AG09319 (cell line): ENCODE results near the gene SAT1.

ENCODE experiments used
- DNase-seq: peaks from one replicate; pipeline ENCODE4 v3.0.0-alpha.2; 2010; ENCODE audit warnings: low read depth; ENCODE audit errors: extremely low read depth
- TF ChIP-seq, protein P1 (sequence below): IDR thresholded peaks from 2 replicates; pipeline ENCODE4 v1.5.1; 2011; ENCODE audit warnings: low read depth, mild to moderate bottlenecking, inconsistent platforms, low read length, moderate library complexity

SAT1 gene

DNA sequence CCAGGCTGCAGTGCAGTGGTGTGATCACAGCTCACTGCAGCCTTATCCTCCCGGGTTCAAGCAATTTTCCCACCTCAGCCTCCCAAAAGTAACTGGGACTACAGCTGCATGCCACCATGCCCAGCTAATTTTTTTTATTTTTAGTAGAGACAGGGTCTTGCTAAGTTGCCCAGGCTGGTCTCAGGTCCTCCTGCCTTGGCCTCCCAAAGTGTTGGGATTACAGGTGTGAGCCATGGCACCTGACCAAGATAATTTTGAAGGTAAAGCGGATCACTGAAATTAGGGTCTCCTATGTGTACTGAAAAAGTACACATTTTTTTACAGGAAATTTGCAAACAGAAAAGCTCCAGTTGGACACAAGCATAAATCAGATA lies 4.8 kb downstream of the SAT1 start:
- no peak for DNase-seq
- TF ChIP-seq, protein P1, sequence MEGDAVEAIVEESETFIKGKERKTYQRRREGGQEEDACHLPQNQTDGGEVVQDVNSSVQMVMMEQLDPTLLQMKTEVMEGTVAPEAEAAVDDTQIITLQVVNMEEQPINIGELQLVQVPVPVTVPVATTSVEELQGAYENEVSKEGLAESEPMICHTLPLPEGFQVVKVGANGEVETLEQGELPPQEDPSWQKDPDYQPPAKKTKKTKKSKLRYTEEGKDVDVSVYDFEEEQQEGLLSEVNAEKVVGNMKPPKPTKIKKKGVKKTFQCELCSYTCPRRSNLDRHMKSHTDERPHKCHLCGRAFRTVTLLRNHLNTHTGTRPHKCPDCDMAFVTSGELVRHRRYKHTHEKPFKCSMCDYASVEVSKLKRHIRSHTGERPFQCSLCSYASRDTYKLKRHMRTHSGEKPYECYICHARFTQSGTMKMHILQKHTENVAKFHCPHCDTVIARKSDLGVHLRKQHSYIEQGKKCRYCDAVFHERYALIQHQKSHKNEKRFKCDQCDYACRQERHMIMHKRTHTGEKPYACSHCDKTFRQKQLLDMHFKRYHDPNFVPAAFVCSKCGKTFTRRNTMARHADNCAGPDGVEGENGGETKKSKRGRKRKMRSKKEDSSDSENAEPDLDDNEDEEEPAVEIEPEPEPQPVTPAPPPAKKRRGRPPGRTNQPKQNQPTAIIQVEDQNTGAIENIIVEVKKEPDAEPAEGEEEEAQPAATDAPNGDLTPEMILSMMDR: no peak

GRCh38 chrX:23788521-23788920 lies 5.5 kb downstream of the SAT1 start:
- TF ChIP-seq, protein P1: no peak
- DNase-seq: no peak

DNA sequence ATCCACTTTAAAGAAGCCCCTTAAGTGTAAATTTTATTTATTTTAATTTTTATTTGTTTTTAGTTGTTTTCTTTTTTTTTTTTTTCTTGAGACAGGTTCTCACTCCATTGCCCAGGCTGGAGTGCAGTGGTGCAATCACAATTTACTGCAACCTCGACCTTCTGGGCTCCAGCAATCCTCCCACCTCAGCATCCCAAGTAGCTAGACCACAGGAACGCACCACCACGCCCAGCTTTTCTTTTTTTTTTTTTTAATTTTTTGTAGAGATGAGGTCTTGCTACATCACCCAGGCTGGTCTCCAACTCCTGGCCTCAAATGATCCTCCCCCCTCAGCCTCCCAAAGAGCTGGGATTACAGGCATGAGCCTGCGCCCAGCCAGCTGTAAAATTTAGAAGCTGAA lies 6.0 kb downstream of the SAT1 start:
- TF ChIP-seq, protein P1: no peak
- DNase-seq: no peak

- TF ChIP-seq, protein P1: no peak
- no peak for DNase-seq
These were observed 6.6 kb downstream of the SAT1 start for GRCh38 chrX:23789386-23790154.

GRCh38 chrX:23790155-23790497 lies 7.2 kb downstream of the SAT1 start:
- TF ChIP-seq, protein P1: no peak
- no peak for DNase-seq

DNA sequence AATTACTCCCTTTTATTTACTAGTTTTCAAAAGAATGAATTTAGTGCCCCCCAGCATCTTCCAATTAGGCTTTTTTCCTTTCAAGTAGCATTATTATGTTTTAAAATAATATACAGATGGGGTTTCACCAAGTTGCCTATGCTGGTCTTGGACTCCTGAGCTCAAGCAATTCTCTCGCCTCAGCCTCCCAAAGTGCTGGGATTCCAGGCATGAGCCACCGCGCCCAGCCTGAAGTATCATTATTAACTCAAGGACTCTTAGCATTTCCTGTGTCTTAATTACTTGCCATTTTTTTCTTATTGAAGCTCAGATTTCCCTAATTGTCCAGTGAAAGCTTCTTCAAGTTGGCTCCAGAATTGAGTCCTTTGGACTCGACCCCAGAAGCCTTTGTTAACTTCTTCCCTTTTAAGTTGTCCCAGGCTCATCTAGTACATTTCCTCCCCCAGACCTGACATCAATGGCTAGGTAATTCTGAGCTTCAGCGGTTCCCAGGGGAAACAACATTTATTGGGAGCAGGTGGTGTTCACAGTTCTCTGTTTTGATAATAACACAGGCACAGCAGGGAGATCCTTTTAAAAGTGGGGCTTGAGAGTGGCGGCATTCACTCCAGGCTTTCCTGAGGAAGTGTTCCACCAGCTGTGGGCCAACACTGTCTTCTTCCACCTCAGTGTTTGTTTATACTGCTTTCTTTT lies 10.0 kb downstream of the SAT1 start:
- DNase-seq: no peak
- TF ChIP-seq, protein P1: no peak

DNA sequence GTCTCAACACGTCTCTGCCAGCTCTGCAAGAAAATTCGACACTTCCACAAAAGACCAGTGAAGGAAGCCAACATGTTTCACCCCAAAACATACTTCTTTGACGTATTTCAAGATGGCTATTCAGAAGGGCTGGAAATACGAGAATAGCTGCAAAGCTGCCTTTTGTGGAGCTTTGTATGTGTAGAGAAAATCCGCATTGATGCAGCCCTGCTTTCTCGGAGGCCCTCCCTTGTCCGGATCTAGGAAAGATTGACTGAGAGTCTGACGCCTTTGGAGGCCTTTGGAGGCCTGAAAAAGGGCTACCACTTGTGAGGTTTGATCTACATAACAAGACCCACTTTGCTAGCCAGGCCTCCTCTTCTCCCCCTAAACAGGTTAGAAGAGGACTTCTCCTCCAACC lies 12.2 kb downstream of the SAT1 start:
- DNase-seq: no peak
- TF ChIP-seq, protein P1: no peak
